HFFc6 (cell line): ENCODE measurements around the gene ADH1C. TPM values are rescaled to one million over a fixed set of nuclear protein-coding genes. Genes with fewer than 3 reads are reported as not detected.
"Not testable (repeated sequence)": the region's sequence is repeated elsewhere in the genome, so short reads cannot be mapped to it uniquely, and the experiment has no call there.

Experiments used
- DNase-seq: peaks from one replicate; pipeline ENCODE4 v3.0.0-alpha.2; 2018
- H3K27ac Mint-ChIP-seq: 2 replicates; pipeline ENCODE4 v1.8.0; 2020; ENCODE audit warnings: mild to moderate bottlenecking, mixed read lengths
- H3K27me3 Mint-ChIP-seq: 2 replicates; pipeline ENCODE4 v1.8.0; 2021; ENCODE audit warnings: mild to moderate bottlenecking, moderate library complexity, mixed read lengths; ENCODE audit not compliant: insufficient read depth
- H3K36me3 Mint-ChIP-seq: 2 replicates; pipeline ENCODE4 v1.8.0; 2021; ENCODE audit warnings: low read depth, mixed read lengths
- H3K4me1 Mint-ChIP-seq: 2 replicates; pipeline ENCODE4 v1.8.0; 2020; ENCODE audit warnings: low read depth, mixed read lengths
- H3K4me3 Mint-ChIP-seq: 2 replicates; pipeline ENCODE4 v1.8.0; 2020; ENCODE audit warnings: mild to moderate bottlenecking, moderate library complexity, mixed read lengths
- H3K9me3 Mint-ChIP-seq: 2 replicates; pipeline ENCODE4 v1.8.0; 2020; ENCODE audit warnings: mild to moderate bottlenecking, mixed read lengths
- total RNA-seq, 6 experiments: library from RNA; stranded (reverse); fragmentation: NEBNext Ultra II Directional; extraction: Animal tissue kit (Norgen Biotek cat#: 25700); gene quantifications; 2 replicates in 1 of 6; 3 replicates in 5 of 6; pipeline ENCODE4 v1.2.3, GENCODE V29; 2021
- TF ChIP-seq, protein P1 (sequence below): fragments of 200-600 bp; sonication (generic); IDR thresholded peaks from 2 replicates; pipeline ENCODE4 v1.5.0; 2021; ENCODE audit warnings: antibody characterized with exemption, mild to moderate bottlenecking

Gene ADH1C
- total RNA-seq, 6 experiments from 2014 or later: not detected

DNA sequence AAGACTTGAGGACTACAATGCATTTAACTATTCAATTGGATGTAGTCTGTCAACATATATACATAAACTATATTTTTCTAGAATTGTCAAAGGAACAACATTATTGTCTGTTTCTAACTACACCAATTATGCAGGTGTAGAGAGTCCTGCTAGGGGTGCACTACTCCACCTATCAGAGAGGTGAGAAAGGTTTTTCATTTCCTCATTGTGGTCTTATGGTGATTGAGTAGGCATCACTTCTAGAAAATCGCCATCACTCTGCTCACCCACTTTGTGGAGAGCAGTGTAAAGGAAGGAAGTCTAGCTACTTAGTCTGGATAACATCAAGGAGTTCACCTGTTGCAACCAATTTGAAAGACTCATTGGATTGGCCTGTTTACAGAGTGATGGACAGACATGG, 4.4 kb upstream of the ADH1C start:
- H3K27me3 Mint-ChIP-seq: no peaks in the 10 kb centered on the region; the same call in 1 of the 2 replicates
- no peaks in the 10 kb centered on the region for H3K4me1 Mint-ChIP-seq
- H3K27ac Mint-ChIP-seq: no peak overlapping the region
- no peak overlapping the region for H3K4me3 Mint-ChIP-seq
- DNase-seq: no peak
- H3K36me3 Mint-ChIP-seq: no peaks in the 10 kb centered on the region
- H3K9me3 Mint-ChIP-seq: peaks cover 10% of the 10 kb centered on the region; the same call in 1 of the 2 replicates
- TF ChIP-seq, protein P1, sequence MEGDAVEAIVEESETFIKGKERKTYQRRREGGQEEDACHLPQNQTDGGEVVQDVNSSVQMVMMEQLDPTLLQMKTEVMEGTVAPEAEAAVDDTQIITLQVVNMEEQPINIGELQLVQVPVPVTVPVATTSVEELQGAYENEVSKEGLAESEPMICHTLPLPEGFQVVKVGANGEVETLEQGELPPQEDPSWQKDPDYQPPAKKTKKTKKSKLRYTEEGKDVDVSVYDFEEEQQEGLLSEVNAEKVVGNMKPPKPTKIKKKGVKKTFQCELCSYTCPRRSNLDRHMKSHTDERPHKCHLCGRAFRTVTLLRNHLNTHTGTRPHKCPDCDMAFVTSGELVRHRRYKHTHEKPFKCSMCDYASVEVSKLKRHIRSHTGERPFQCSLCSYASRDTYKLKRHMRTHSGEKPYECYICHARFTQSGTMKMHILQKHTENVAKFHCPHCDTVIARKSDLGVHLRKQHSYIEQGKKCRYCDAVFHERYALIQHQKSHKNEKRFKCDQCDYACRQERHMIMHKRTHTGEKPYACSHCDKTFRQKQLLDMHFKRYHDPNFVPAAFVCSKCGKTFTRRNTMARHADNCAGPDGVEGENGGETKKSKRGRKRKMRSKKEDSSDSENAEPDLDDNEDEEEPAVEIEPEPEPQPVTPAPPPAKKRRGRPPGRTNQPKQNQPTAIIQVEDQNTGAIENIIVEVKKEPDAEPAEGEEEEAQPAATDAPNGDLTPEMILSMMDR: no peak

DNA sequence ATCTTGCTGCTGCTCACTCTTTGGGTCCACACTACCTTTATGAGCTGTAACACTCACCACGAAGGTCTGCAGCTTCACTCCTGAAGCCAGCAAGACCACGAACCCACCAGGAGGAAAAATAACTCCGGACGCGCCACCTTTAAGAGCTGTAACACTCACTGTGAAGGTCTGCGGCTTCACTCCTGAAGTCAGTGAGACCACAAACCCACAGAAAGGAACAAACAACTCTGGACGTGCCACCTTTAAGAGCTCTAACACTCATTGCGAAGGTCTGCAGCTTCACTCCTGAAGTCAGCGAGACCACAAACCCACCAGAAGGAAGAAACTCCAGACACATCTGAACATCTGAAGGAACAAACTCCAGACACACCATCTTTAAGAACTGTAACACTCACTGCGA, 3.6 kb upstream of the ADH1C start:
- not testable (repeated sequence) for DNase-seq, H3K27ac Mint-ChIP-seq, H3K4me3 Mint-ChIP-seq, H3K36me3 Mint-ChIP-seq, H3K27me3 Mint-ChIP-seq, H3K4me1 Mint-ChIP-seq
- H3K9me3 Mint-ChIP-seq: peaks cover 10% of the 10 kb centered on the region; the same call in 1 of the 2 replicates

DNA sequence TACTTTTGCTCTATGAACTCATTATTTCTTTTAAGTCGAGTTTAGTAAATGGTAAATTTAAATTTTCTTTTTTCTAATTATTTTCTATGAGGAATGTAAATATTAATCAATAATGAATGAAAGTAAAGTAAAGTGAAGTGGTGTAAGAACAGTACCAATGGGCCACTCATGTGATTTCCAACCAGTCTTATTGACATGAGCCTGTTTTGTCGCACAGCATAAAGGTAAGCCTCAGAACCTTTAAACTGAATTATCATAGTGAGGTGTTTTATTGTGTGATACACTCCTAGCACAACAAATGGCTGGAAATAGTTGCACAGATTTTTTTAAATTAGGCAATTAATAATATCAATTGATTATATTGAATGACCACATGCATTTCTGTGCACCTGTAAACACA, 1.1 kb downstream of the ADH1C start:
- TF ChIP-seq, protein P1: no peak
- Mint-ChIP-seq H3K27ac (no peak overlapping the region), H3K36me3 (no peaks in the 10 kb centered on the region), H3K4me3 (no peak overlapping the region), H3K27me3 (no peaks in the 10 kb centered on the region; the same call in 1 of the 2 replicates), H3K4me1 (no peaks in the 10 kb centered on the region), H3K9me3 (peaks cover 10% of the 10 kb centered on the region; the same call in 1 of the 2 replicates)
- no peak for DNase-seq

DNA sequence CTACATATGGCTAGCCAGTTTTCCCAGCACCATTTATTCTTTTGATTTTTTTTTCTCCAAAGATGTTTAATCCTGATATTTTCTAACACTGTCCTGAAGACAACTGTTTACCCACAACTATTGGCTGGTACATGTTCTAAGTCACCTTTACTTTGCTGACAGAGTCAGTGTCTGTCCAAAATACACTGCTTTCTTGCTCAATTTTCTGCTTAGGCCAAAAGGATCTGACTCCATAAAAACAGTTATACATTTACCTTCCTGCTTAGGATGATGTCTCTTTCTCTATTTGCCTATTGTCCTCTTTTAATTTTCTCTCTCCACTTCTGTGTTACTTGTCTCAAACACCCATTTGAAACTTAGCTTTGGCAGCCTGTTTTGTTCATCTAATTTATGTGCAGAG, 3.2 kb downstream of the ADH1C start:
- peaks cover 5% of the 10 kb centered on the region; the same call in 1 of the 2 replicates for H3K9me3 Mint-ChIP-seq
- no peak for DNase-seq
- no peaks in the 10 kb centered on the region; the same call in 1 of the 2 replicates for H3K27me3 Mint-ChIP-seq
- no peaks in the 10 kb centered on the region for H3K4me1 Mint-ChIP-seq
- no peak overlapping the region for H3K4me3 Mint-ChIP-seq
- TF ChIP-seq, protein P1: no peak
- H3K36me3 Mint-ChIP-seq: no peaks in the 10 kb centered on the region
- H3K27ac Mint-ChIP-seq: no peak overlapping the region

DNA sequence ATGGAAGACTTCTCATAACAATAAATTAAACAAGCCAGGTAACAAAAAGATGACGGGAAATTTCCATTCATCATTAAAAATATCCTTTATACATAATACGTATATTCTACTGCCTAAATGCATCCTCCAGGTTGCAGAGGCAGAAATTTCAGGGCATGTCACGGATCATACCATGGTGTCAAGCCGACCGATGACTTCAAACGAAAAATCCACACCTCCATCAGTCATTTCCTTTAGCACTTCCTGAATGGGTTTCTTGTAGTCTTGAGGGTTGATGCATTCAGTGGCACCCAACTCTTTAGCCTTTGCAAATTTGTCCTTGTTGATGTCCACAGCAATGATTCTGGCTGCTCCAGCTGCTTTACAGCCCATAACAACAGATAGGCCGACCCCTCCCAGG, 9.9 kb downstream of the ADH1C start:
- not testable (repeated sequence) for H3K36me3 Mint-ChIP-seq, H3K27me3 Mint-ChIP-seq, H3K4me3 Mint-ChIP-seq, H3K9me3 Mint-ChIP-seq, DNase-seq, H3K4me1 Mint-ChIP-seq, H3K27ac Mint-ChIP-seq

DNA sequence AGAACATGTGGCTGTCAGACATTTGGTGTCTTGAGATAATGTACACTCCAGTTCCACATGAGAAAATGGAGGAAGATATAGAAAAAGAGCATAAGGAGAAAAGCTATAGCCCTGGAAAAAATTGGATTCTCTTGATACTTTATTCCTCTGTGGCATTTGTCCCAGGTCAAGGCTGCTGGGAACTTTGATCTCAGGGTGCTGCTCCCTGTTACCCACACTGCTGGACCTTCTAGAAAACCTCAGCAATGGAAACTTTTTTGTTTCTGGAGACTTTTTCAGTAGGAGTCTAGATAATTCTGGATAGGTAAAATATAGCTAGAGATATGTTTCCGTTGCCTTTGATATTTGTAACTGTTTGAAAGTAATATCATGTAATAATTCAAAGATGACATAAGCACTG, 11.1 kb downstream of the ADH1C start:
- no peaks in the 10 kb centered on the region for H3K4me1 Mint-ChIP-seq

More for the DNA sequence above, 11.1 kb downstream of the ADH1C start:
- DNase-seq: no peak
- no peaks in the 10 kb centered on the region for H3K9me3 Mint-ChIP-seq
- H3K27me3 Mint-ChIP-seq: no peaks in the 10 kb centered on the region; the same call in 1 of the 2 replicates
- H3K4me3 Mint-ChIP-seq: no peak overlapping the region
- TF ChIP-seq, protein P1: no peak
- H3K27ac Mint-ChIP-seq: no peak overlapping the region
- no peaks in the 10 kb centered on the region for H3K36me3 Mint-ChIP-seq
